Fibroblast of mammary gland (primary cell): Measurements from ENCODE around the gene SWT1.
A peak's percentile ranks its signal among the peaks of the same experiment; 100 is the strongest.

Experiments used
- DNase-seq: peaks from one replicate; pipeline ENCODE4 v3.0.0-alpha.2; 2010; ENCODE audit warnings: low read depth
- H3K4me3 ChIP-seq: 2 replicates; pipeline ENCODE4 v1.5.1; 2011; ENCODE audit warnings: low read depth, mild to moderate bottlenecking, low read length, moderate library complexity; ENCODE audit not compliant: control insufficient read depth
- CTCF ChIP-seq: conservative IDR thresholded peaks from 2 replicates; pipeline ENCODE4 v1.5.1; 2011; ENCODE audit warnings: low read depth, low read length, inconsistent platforms; ENCODE audit not compliant: control insufficient read depth, insufficient read depth

SWT1 gene

GRCh38 chr1:185257950-185258208 is 100.9 kb downstream of the SWT1 start:
- DNase-seq, result peak; percentile 34
- no peak for TF ChIP-seq CTCF
- no peak overlapping the region for H3K4me3 ChIP-seq

GRCh38 chr1:185258676-185259075 is 101.7 kb downstream of the SWT1 start:
- no peak for DNase-seq
- no peak overlapping the region for H3K4me3 ChIP-seq
- TF ChIP-seq CTCF, result no peak

- TF ChIP-seq CTCF, result no peak
- H3K4me3 ChIP-seq, result no peak overlapping the region
- no peak for DNase-seq
Observed at GRCh38 chr1:185260611-185261010, 103.6 kb downstream of the SWT1 start.

GRCh38 chr1:185262151-185262550 is 105.2 kb downstream of the SWT1 start:
- no peak overlapping the region for H3K4me3 ChIP-seq
- no peak for DNase-seq
- no peak for TF ChIP-seq CTCF

GRCh38 chr1:185263292-185263691 is 106.3 kb downstream of the SWT1 start:
- no peak for TF ChIP-seq CTCF
- no peak overlapping the region for H3K4me3 ChIP-seq
- no peak for DNase-seq

- TF ChIP-seq CTCF, result no peak
- DNase-seq, result no peak
Observed at GRCh38 chr1:185263780-185264179, 106.8 kb downstream of the SWT1 start.

GRCh38 chr1:185265314-185265713 is 108.3 kb downstream of the SWT1 start:
- no peak overlapping the region for H3K4me3 ChIP-seq
- TF ChIP-seq CTCF, result no peak
- DNase-seq, result no peak

More at GRCh38 chr1:185263780-185264179, 106.8 kb downstream of the SWT1 start:
- no peak overlapping the region for H3K4me3 ChIP-seq
